Measurements from ENCODE around the gene CALR.
"Not testable (repeated sequence)": the region's sequence is repeated elsewhere in the genome, so short reads cannot be mapped to it uniquely, and the experiment has no call there.

CALR gene

GRCh38 chr19:12953799-12954611 is 15.6 kb downstream of the CALR start:
- DNase-seq, result peak; percentile 63

- no peak for DNase-seq
Observed at GRCh38 chr19:12954612-12954962, 16.2 kb downstream of the CALR start.

- DNase-seq, result not testable (repeated sequence)
Observed at GRCh38 chr19:12955575-12955974, 17.2 kb downstream of the CALR start.

DNA sequence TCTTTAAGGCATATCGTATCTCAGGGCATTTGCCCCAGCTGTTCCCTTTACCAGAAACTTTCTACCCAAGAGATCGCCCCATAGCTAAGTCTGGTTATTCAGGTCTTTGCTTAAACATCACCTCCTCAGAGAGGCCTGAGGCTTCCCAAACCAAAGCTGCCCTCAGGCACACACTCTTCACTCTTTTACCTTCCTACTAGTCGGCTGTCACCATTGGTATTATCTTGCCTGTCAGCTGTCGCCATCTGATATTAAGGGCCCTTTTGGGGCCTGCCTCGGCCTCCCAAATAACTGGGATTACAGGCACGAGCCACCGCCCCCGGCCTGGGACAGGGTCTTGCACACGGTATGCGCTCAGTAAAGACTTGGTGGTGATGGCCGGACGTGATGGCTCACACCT is 17.6 kb downstream of the CALR start:
- no peak for DNase-seq

- peak; percentile 81 for DNase-seq
Observed at GRCh38 chr19:12956446-12957388, 18.3 kb downstream of the CALR start, which contains the start of gene GADD45GIP1. TSS of gene GADD45GIP1 (minus strand) at chr19:12957223. CDS start at chr19:12957212, 11 bp downstream.

- DNase-seq, result not testable (repeated sequence)
Observed at GRCh38 chr19:12957389-12957952, 19.1 kb downstream of the CALR start.

- DNase-seq, result no peak
Observed at GRCh38 chr19:12959481-12959880, 21.1 kb downstream of the CALR start.

GRCh38 chr19:12965017-12965811 is 26.8 kb downstream of the CALR start:
- DNase-seq, result peak; percentile 70

DNA sequence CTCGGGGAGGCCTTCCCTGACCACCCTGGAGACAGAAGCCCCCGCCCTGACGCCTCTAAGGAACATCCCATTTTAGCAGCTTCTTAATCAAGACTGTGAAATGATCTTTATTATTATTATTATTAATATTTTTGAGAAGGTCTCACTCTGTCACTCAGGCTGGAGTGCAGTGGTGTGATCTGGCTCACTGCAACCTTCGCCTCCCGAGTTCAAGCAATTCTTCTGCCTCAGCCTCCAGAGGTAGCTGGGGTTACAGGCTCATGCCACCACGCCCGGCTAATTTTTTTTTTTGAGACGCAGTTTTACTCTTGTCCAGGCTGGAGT is 27.4 kb downstream of the CALR start:
- DNase-seq, result no peak

GRCh38 chr19:12967907-12968306 is 29.5 kb downstream of the CALR start:
- DNase-seq, result no peak

GRCh38 chr19:12969292-12969988 is 31.0 kb downstream of the CALR start, which contains the start of gene DAND5:
TSS of gene DAND5 (plus strand) at chr19:12969576. CDS start at chr19:12969661, 85 bp downstream.
- DNase-seq, result no peak

DNA sequence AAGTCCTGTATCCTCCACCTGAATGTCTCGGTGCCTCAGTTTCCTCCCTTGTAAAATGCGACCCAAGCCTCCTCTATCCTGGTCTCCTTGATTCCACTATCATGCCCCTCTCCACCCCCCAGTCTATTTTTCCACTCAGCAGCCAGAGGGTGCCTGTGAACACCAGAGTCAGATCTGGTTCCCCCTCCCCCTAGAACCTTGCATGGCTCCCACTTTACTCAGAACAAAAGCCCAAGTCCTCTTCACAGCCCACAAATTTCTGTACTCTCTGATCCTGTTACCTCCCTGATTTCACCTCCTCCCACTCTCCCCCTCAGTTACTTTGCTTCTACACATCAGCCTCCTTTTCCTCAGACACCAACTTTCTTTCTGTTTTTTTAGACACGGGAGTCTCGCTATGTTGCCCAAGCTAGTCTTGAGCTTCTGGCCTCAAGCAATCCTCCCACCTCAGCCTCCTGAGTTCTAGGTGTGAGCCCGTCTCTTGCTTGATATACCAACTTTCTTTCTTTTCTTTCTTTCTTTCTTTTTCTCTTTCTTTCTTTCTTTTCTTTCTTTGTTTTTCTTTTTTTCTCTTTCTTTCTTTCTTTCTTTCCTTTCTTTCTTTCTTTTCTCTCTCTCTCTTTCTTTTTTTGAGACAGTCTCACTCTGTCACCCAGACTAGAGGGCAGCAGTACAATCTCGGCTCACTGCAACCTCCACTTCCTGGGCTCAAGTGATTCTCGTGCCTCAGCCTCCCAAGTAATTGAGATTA is 31.8 kb downstream of the CALR start:
- no peak for DNase-seq

DNA sequence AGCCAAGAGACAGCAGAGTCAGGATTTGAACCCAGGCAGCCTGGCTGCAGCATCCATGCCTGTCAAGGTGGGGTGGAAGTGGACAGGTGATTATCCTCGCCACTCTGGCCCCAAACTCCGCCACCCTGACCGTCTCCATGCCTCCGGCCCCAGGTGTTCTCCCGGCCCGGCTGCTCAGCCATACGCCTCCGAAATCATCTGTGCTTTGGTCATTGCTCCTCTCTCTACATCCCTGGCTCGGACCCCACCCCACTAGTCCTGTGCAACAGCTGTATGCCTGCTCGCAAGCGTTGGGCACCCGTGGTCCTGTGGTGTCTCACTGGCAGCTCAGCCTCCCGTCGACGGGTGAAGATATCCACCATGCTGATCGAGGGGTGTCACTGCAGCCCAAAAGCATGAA is 34.8 kb downstream of the CALR start:
- no peak for DNase-seq

- DNase-seq, result peak; percentile 84
Observed at GRCh38 chr19:12974301-12975220, 36.2 kb downstream of the CALR start.

- peak; percentile 88 for DNase-seq
Observed at GRCh38 chr19:12975221-12975741, 36.9 kb downstream of the CALR start.

DNA sequence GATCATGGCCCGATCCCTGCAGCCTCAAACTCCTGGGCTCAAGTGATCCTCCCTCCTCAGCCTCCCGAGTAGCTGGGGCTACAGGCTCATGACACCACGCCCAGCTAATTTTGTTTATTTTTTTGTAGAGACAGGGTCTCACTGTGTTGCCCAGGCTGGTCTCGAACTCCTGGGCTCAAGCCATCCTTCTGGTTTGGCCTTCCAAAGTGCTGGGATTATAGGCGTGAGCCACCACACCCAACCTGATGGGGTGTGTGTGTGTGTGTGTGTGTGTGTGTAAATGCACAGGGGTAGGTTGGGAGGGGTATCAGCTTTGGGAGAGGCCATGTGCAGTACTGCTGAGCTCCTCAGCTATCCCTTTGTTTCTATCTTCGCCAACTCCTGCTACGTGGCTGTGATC is 37.7 kb downstream of the CALR start:
- DNase-seq, result not testable (repeated sequence)

DNA sequence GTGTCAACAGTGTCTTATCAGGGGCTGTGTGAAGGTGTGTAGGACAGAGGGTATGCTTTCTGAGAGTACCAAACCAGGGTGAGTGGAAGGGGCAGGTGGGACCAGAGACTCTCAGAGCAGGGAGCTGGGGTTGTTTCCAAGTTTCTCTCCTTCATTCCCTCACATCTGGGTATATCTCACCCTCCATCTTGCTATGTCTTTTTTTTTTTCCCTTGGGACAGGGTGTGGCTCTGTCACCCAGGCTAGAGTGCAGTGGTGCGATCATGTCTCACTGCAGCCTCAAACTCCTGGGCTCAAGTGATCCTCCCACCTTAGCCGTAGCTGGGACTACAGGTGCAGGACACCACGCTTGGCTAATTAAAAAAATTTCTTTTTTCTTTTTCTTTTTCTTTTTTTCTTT is 41.6 kb downstream of the CALR start:
- DNase-seq, result no peak

- DNase-seq, result no peak
Observed at GRCh38 chr19:12982648-12983047, 44.2 kb downstream of the CALR start.

DNA sequence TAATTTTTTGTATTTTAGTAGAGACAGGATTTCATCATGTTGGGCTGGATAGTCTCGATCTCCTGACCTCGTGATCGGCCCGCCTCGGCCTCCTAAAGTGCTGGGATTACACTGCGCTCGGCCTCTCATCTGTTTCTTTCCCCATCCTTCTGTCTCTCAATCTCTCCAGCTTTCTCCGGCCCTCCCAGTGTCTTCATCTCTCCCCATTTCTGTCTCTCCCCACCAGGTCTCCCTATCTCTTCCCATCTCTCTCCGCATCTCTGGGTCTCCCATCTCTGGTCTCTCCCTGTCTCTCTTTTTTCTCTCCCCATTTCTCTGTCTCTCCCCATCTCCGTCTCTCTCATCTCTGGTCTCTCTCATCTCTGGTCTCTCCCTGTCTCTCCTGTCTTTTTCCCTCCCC is 44.7 kb downstream of the CALR start:
- DNase-seq, result no peak
